ENCODE results near the gene CUX1. TPM values are rescaled to one million over a fixed set of nuclear protein-coding genes. Genes with fewer than 3 reads are reported as not detected.

The CUX1 gene
- total and polyA plus RNA-seq, 2 of the 13 experiments (the other 11 are each of a cell fraction or from before 2014, with no cell fraction given): 13.7 to 14.9 TPM

GRCh38 chr7:102273749-102274712, 456.6 kb downstream of the CUX1 start (continued):
- TF ChIP-seq RFXAP (CRISPR knock-in tag; IDR thresholded peaks at IDR 0.05; ENCODE audit: borderline replicate concordance) (peak; percentile 71; the same call in 1 of the 2 replicates), ZNF10 (CRISPR knock-in tag; IDR thresholded peaks at IDR 0.05; ENCODE audit: borderline replicate concordance, low read depth) (no peak), KLF9 (CRISPR knock-in tag; IDR thresholded peaks at IDR 0.05; ENCODE audit: low read depth) (0 out of 2 replicates have a peak, but pooled peaks have one; percentile 89), ZNF350 (CRISPR knock-in tag; IDR thresholded peaks at IDR 0.05; ENCODE audit: borderline replicate concordance, low read depth) (peak; percentile 45; the same call in 1 of the 2 replicates), UBTF (CRISPR knock-in tag; IDR thresholded peaks at IDR 0.05) (0 out of 2 replicates have a peak, but pooled peaks have one; percentile 31), POGK (CRISPR knock-in tag; conservative IDR thresholded peaks at IDR 0.05) (no peak), SKIL (CRISPR knock-in tag; IDR thresholded peaks at IDR 0.05; ENCODE audit: borderline replicate concordance) (no peak), ZNF142 (CRISPR knock-in tag; IDR thresholded peaks at IDR 0.05) (no peak), ZNF317 (CRISPR knock-in tag; IDR thresholded peaks at IDR 0.05) (no peak), CREBL2 (CRISPR knock-in tag; IDR thresholded peaks at IDR 0.05; ENCODE audit: borderline replicate concordance) (no peak), GRHL1 (CRISPR knock-in tag; conservative IDR thresholded peaks at IDR 0.05) (no peak)
